Endothelial cell (in vitro differentiated cells): ENCODE measurements around the gene CCDC92. TPM values are rescaled to one million over a fixed set of nuclear protein-coding genes. Genes with fewer than 3 reads are reported as not detected.

Experiments used
- DNase-seq: peaks from one replicate; pipeline ENCODE4 v3.0.0; 2021; ENCODE audit warnings: low spot score
- H3K27ac Mint-ChIP-seq: one replicate; pipeline ENCODE4 v1.8.0; 2021; ENCODE audit warnings: mixed read lengths, inconsistent platforms; ENCODE audit not compliant: unreplicated experiment
- H3K27me3 Mint-ChIP-seq: one replicate; pipeline ENCODE4 v1.8.0; 2021; ENCODE audit warnings: mild to moderate bottlenecking, moderate library complexity, mixed read lengths, inconsistent platforms; ENCODE audit not compliant: unreplicated experiment
- H3K36me3 Mint-ChIP-seq: one replicate; pipeline ENCODE4 v1.8.0; 2021; ENCODE audit warnings: mild to moderate bottlenecking, low read depth, mixed read lengths, inconsistent platforms; ENCODE audit not compliant: unreplicated experiment
- H3K4me1 Mint-ChIP-seq: one replicate; pipeline ENCODE4 v1.8.0; 2021; ENCODE audit warnings: mild to moderate bottlenecking, mixed read lengths, inconsistent platforms; ENCODE audit not compliant: unreplicated experiment
- H3K4me3 Mint-ChIP-seq: one replicate; pipeline ENCODE4 v1.8.0; 2021; ENCODE audit warnings: mild to moderate bottlenecking, mixed read lengths, inconsistent platforms; ENCODE audit not compliant: unreplicated experiment
- H3K9me3 Mint-ChIP-seq: one replicate; pipeline ENCODE4 v1.8.0; 2021; ENCODE audit warnings: mixed read lengths, inconsistent platforms; ENCODE audit not compliant: unreplicated experiment
- CTCF ChIP-seq: fragments of 200-600 bp; sonication (generic); IDR thresholded peaks from one replicate; pipeline ENCODE4 v1.5.0; 2021; ENCODE audit warnings: antibody characterized with exemption; ENCODE audit not compliant: unreplicated experiment
- total RNA-seq: library from RNA; stranded (reverse); fragmentation: NEBNext Ultra II Directional; extraction: Animal tissue kit (Norgen Biotek cat#: 25700); gene quantifications from one replicate; pipeline ENCODE4 v1.2.1, GENCODE V29; 2021; ENCODE audit not compliant: unreplicated experiment

Gene CCDC92
- total RNA-seq, 1 donor from 2014 or later = 25.0 TPM

GRCh38 chr12:123896767-123897166, 75.9 kb downstream of the CCDC92 start:
- Mint-ChIP-seq H3K9me3 (no peaks in the 10 kb centered on the region), H3K36me3 (no peaks in the 10 kb centered on the region), H3K4me1 (peaks cover 13% of the 10 kb centered on the region), H3K27ac (no peak overlapping the region), H3K4me3 (no peak overlapping the region), H3K27me3 (peaks cover 5% of the 10 kb centered on the region)
- TF ChIP-seq CTCF = no peak
- no peak for DNase-seq

DNA sequence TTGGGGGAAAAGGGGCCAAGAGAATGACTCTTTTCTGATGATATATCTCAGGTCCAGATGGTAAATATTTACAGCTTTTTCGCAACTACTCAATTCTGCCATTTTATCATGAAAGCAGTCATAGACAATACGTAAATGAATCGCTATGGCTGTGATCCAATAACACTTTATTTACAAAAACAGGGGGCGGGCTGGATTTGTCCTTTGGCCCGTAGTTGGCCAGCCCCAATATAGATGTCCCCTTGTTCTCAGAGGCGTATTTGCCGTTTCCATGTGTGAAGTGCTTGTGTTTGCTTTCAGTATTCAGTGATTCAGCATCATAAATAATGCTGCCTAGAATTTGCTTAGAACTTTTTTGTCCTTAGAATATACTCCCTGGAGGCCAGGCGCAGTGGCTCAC, 77.2 kb downstream of the CCDC92 start:
- H3K9me3 Mint-ChIP-seq = no peaks in the 10 kb centered on the region
- DNase-seq = no peak
- TF ChIP-seq CTCF = no peak
- H3K27me3 Mint-ChIP-seq = peaks cover 8% of the 10 kb centered on the region
- peaks cover 7% of the 10 kb centered on the region for H3K4me1 Mint-ChIP-seq
- no peak overlapping the region for H3K27ac Mint-ChIP-seq
- H3K4me3 Mint-ChIP-seq = no peak overlapping the region
- no peaks in the 10 kb centered on the region for H3K36me3 Mint-ChIP-seq

DNA sequence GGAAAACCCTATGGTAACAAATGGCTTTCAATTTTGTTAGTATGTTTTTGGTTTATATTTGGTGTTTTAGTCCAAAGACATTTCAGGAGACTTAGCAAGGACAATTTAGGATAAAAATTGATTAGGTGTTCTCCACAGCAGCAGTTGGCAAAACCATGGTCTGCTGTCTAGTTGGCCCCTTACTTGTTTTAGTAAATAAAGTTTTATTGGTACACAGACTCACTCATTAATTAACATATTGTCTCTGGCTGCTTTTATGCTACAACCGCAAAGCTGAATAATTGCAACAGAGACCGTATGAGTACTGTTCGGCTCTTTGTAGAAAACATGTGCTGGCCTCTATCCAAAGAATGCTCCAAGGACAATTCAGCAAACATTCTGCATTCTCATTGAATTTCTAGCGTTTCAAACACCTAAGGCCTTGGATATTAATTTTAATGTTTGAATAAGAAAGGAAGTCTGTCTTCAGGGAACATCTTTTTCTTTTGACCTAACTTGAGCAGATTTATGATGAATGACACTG, 77.7 kb downstream of the CCDC92 start:
- Mint-ChIP-seq H3K27me3 (peaks cover 8% of the 10 kb centered on the region), H3K36me3 (no peaks in the 10 kb centered on the region), H3K4me3 (no peak overlapping the region), H3K9me3 (no peaks in the 10 kb centered on the region), H3K4me1 (peaks cover 7% of the 10 kb centered on the region), H3K27ac (no peak overlapping the region)
- DNase-seq = no peak
- TF ChIP-seq CTCF = no peak

DNA sequence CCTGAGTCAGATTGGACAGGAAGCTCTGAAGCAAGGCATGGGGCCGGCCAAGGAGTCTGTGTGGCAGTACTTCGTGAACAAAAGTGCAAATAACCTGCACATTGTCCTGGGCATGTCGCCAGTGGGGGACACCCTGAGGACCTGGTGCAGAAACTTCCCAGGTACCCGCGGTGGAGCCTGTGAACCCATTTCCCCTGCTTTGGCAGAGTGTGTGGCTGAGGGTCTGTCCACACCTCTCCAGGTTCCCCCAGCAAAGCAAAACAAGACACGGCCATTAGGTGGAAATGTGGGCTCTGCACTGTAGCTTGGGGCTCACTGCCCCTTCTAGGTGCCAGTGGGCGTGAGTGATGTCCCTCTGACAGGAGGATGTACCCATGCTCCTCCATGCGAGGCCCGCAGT, 79.4 kb downstream of the CCDC92 start:
- peaks cover 8% of the 10 kb centered on the region for H3K27me3 Mint-ChIP-seq
- no peak overlapping the region for H3K27ac Mint-ChIP-seq
- no peaks in the 10 kb centered on the region for H3K9me3 Mint-ChIP-seq
- no peak overlapping the region for H3K4me3 Mint-ChIP-seq
- DNase-seq = no peak
- peaks cover 7% of the 10 kb centered on the region for H3K4me1 Mint-ChIP-seq
- no peak for TF ChIP-seq CTCF
- no peaks in the 10 kb centered on the region for H3K36me3 Mint-ChIP-seq

- Mint-ChIP-seq H3K36me3 (no peaks in the 10 kb centered on the region), H3K4me3 (no peak overlapping the region), H3K27me3 (peaks cover 8% of the 10 kb centered on the region), H3K4me1 (peaks cover 7% of the 10 kb centered on the region), H3K9me3 (no peaks in the 10 kb centered on the region), H3K27ac (no peak overlapping the region)
- no peak for TF ChIP-seq CTCF
- DNase-seq = no peak
These were observed 79.8 kb downstream of the CCDC92 start for GRCh38 chr12:123892853-123893252.
